PFSK-1 (cell line): ENCODE data around the gene KMT2B.

Experiments used
- FOXP2 ChIP-seq: optimal IDR thresholded peaks from 2 replicates; pipeline ENCODE3; 2011; ENCODE audit warnings: borderline replicate concordance, control low read depth, inconsistent platforms; ENCODE audit not compliant: insufficient read depth; ENCODE audit errors: extremely low read length, extremely low read depth
- POLR2AphosphoS5 ChIP-seq: IDR thresholded peaks from 2 replicates; pipeline ENCODE4 v1.6.1; 2012; ENCODE audit warnings: low read depth, mild to moderate bottlenecking, control low read depth, low read length, moderate library complexity
- SIN3A ChIP-seq: IDR thresholded peaks from 2 replicates; pipeline ENCODE4 v1.6.1; 2012; ENCODE audit warnings: mild to moderate bottlenecking, low read length, moderate library complexity, borderline replicate concordance; ENCODE audit not compliant: insufficient read depth
- TAF1 ChIP-seq: IDR thresholded peaks from 2 replicates; pipeline ENCODE4 v1.6.1; 2012; ENCODE audit warnings: low read length, control low read depth, borderline replicate concordance; ENCODE audit not compliant: insufficient read depth
- TF ChIP-seq, protein P1 (sequence below), 2 experiments: IDR thresholded peaks; 2 replicates each; pipeline versions ENCODE4 v1.6.1 to v1.8.0; 2011 to 2012; ENCODE audit warnings: low read depth in 2 of 2, low read length in 2 of 2, control low read depth in 1 of 2, inconsistent platforms in 1 of 2, mild to moderate bottlenecking in 1 of 2, moderate library complexity in 1 of 2; ENCODE audit not compliant: insufficient read depth in 1 of 2

KMT2B gene

DNA sequence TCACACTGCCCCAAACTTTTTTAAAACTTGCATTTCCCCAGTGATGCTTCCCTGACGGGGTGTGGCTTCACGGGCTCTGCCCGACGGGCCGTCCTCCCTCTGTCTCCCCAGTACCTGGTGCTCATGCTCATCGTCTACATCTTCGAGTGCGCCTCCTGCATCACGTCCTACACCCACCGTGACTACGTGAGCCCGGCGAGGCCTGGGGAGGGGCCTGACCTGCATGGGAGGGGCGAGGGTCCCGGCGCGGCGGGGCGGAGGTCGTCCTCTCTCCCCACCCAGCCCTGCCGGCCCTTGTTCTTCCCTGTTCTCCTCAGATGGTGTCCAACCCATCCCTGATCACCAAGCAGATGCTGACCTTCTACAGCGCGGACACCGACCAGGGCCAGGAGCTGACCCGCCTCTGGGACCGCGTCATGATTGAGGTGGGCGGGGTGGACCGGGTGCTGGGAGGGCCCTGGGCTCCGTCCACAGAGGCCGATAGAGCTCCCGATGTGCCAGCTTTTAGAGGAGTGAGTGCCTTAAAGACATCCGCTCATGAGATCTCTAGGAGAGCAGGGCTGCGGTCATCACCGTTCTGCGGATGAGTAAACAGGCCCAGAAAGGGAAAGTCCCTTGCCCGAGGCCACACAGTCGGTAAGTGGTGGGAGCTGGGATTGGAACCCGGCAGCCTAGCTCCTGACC is 44.5 kb upstream of the KMT2B start:
- TF ChIP-seq FOXP2 (no peak), POLR2AphosphoS5 (no peak), SIN3A (no peak), TAF1 (no peak)
- TF ChIP-seq, protein P1, sequence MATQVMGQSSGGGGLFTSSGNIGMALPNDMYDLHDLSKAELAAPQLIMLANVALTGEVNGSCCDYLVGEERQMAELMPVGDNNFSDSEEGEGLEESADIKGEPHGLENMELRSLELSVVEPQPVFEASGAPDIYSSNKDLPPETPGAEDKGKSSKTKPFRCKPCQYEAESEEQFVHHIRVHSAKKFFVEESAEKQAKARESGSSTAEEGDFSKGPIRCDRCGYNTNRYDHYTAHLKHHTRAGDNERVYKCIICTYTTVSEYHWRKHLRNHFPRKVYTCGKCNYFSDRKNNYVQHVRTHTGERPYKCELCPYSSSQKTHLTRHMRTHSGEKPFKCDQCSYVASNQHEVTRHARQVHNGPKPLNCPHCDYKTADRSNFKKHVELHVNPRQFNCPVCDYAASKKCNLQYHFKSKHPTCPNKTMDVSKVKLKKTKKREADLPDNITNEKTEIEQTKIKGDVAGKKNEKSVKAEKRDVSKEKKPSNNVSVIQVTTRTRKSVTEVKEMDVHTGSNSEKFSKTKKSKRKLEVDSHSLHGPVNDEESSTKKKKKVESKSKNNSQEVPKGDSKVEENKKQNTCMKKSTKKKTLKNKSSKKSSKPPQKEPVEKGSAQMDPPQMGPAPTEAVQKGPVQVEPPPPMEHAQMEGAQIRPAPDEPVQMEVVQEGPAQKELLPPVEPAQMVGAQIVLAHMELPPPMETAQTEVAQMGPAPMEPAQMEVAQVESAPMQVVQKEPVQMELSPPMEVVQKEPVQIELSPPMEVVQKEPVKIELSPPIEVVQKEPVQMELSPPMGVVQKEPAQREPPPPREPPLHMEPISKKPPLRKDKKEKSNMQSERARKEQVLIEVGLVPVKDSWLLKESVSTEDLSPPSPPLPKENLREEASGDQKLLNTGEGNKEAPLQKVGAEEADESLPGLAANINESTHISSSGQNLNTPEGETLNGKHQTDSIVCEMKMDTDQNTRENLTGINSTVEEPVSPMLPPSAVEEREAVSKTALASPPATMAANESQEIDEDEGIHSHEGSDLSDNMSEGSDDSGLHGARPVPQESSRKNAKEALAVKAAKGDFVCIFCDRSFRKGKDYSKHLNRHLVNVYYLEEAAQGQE (IDR thresholded peaks at IDR 0.05; ENCODE audit: insufficient read depth in 1 of 2, low read depth in 2 of 2, low read length in 2 of 2) = no peak

DNA sequence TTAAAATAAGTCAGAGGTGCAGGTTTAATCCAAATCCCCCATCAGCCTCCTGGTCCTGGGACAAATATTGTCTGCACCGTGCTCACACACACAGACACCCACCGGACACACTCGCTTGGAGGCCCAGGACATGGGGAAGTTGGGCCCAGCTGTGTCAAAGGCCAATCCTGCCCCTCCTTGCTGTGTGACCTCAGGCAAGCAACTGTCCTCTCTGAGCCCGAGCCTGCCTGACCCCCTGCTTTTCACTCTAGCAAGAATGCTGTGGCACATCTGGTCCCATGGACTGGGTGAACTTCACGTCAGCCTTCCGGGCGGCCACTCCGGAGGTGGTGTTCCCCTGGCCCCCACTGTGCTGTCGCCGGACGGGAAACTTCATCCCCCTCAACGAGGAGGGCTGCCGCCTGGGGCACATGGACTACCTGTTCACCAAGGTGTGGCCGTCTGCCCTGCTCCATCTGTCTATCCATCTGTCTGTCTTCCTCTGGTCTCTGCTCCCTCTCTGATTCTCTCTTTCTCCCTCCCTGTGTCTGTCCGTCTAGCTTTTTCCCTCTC is 42.1 kb upstream of the KMT2B start:
- no peak for TF ChIP-seq POLR2AphosphoS5
- no peak for TF ChIP-seq TAF1
- TF ChIP-seq SIN3A = no peak
- no peak for TF ChIP-seq FOXP2
- TF ChIP-seq, protein P1 (IDR thresholded peaks at IDR 0.05; ENCODE audit: insufficient read depth in 1 of 2, low read depth in 2 of 2, low read length in 2 of 2) = no peak

DNA sequence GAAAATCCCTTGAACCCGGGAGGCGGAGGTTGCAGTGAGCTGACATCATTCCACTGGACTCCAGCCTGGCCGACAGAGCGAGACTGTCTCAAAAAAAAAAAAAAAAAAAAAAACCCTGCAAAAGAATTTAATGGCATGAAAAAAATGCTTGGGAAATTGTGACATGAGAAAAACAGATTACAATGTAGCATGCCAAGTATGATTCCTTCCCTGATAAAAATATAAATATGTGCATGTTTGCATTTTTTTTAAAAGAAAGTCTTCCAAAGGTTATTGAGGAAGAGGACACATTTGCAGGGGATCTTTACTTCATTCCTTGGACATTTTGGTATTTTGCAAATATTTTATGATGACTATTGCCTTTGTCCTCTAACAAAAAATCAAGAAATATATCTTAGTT is 28.0 kb upstream of the KMT2B start:
- TF ChIP-seq, protein P1 (IDR thresholded peaks at IDR 0.05; ENCODE audit: insufficient read depth in 1 of 2, low read depth in 2 of 2, low read length in 2 of 2) = no peak
- no peak for TF ChIP-seq TAF1
- TF ChIP-seq SIN3A = no peak
- TF ChIP-seq POLR2AphosphoS5 = no peak
- no peak for TF ChIP-seq FOXP2

DNA sequence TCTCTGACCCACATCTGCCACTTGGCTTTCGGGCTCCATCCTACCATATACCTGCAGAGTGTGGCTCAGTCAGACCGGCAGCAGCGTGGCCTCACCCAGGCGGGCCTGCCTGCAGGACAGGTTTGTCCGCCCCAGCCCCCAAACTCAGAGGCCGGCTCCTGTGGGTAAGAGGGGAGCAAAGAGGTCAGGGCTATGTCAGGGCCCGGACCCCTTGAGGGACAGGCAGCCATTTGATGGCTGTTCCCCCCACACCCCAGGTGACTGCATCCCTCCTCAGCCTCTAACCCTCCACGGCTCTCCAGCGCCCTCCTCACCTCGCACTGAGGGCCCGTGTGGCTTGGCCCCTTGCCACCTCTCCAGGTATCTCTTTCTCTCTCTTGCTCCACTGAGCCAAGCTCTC is 25.8 kb upstream of the KMT2B start:
- TF ChIP-seq, protein P1 (IDR thresholded peaks at IDR 0.05; ENCODE audit: insufficient read depth in 1 of 2, low read depth in 2 of 2, low read length in 2 of 2) = no peak
- no peak for TF ChIP-seq POLR2AphosphoS5
- TF ChIP-seq SIN3A = no peak
- TF ChIP-seq TAF1 = no peak
- no peak for TF ChIP-seq FOXP2
